T-cell (primary cell): Measurements from ENCODE around the gene HOXB7. TPM values are rescaled to one million over a fixed set of nuclear protein-coding genes. Genes with fewer than 3 reads are reported as not detected.
A peak's percentile ranks its signal among the peaks of the same experiment; 100 is the strongest.

Experiments used
- ATAC-seq, 4 experiments: fragments of 200-7000 bp in 3 of 4; fragments of 150-1000 bp in 1 of 4; cut with Tn5 transposase; replicated peaks in 1 of 4; 1 replicate in 3 of 4; 2 replicates in 1 of 4; pipeline ENCODE4 v1.10.0; 2021; ENCODE audit warnings: moderate library complexity in 3 of 4, mild to moderate bottlenecking in 2 of 4, moderate number of reproducible peaks in 1 of 4
- CTCF ChIA-PET, 2 donors: fragments of 300-600 bp; sonication (Branson Sonifier 250); formaldehyde crosslinking; loops; one replicate each; lab custom pipeline; 2022; ENCODE audit warnings: antibody characterized with exemption in 2 of 2; lab: Charles Lee
- POLR2A ChIA-PET, 2 donors: fragments of 300-600 bp; sonication (Branson Sonifier 250); formaldehyde crosslinking; loops; one replicate each; lab custom pipeline; 2022; ENCODE audit warnings: antibody characterized with exemption in 2 of 2; lab: Charles Lee
- DNase-seq, 35 experiments: peaks; one replicate each; pipeline versions ENCODE4 v3.0.0 to v3.0.0-alpha.2; 2013 to 2023
- H3K27ac ChIP-seq: one replicate; pipeline ENCODE4 v1.5.1; 2013; ENCODE audit warnings: low read length
- H3K27me3 ChIP-seq, 2 experiments: replicated peaks in 1 of 2; 1 replicate in 1 of 2; 2 replicates in 1 of 2; pipeline versions ENCODE4 v1.6.1 to v1.7.0; 2013; ENCODE audit warnings: low read length in 1 of 2, mixed read lengths in 1 of 2; ENCODE audit not compliant: control insufficient read depth in 2 of 2, insufficient read depth in 2 of 2; ENCODE audit errors: extremely low read depth in 1 of 2
- H3K36me3 ChIP-seq, 2 donors: 1 replicate in 1 of 2; 2 replicates in 1 of 2; pipeline versions ENCODE4 v1.6.1 to v1.7.0; 2013; ENCODE audit warnings: low read length in 1 of 2; ENCODE audit not compliant: control insufficient read depth in 2 of 2, insufficient read depth in 1 of 2; ENCODE audit errors: extremely low read depth in 1 of 2
- H3K4me1 ChIP-seq, 2 experiments: 1 replicate in 1 of 2; 2 replicates in 1 of 2; pipeline versions ENCODE4 v1.6.1 to v1.7.0; 2013; ENCODE audit warnings: low read length in 2 of 2, mixed read lengths in 1 of 2; ENCODE audit not compliant: insufficient read depth in 2 of 2, control insufficient read depth in 1 of 2; ENCODE audit errors: extremely low read depth in 1 of 2
- H3K4me3 ChIP-seq, 2 donors: 1 replicate in 1 of 2; 2 replicates in 1 of 2; pipeline versions ENCODE4 v1.5.1 to v1.7.0; 2013; ENCODE audit warnings: mild to moderate bottlenecking in 2 of 2, low read length in 1 of 2, moderate library complexity in 1 of 2; ENCODE audit not compliant: control insufficient read depth in 1 of 2; ENCODE audit errors: extremely low read depth in 1 of 2
- H3K9me3 ChIP-seq: 2 replicates; pipeline ENCODE4 v1.7.0; 2013
- H3K27ac Mint-ChIP-seq, 2 donors: one replicate each; pipeline ENCODE4 v1.8.0; 2020 to 2021; ENCODE audit warnings: mild to moderate bottlenecking in 2 of 2, mixed read lengths in 2 of 2
- H3K27me3 Mint-ChIP-seq, 2 donors: one replicate each; pipeline ENCODE4 v1.8.0; 2021 to 2022; ENCODE audit warnings: mixed read lengths in 2 of 2
- H3K36me3 Mint-ChIP-seq: one replicate; pipeline ENCODE4 v1.8.0; 2021; ENCODE audit warnings: mixed read lengths
- H3K4me1 Mint-ChIP-seq, 3 donors: one replicate each; pipeline ENCODE4 v1.8.0; 2020 to 2022; ENCODE audit warnings: mixed read lengths in 3 of 3, mild to moderate bottlenecking in 1 of 3
- H3K4me3 Mint-ChIP-seq, 3 donors: one replicate each; pipeline ENCODE4 v1.8.0; 2020 to 2022; ENCODE audit warnings: mild to moderate bottlenecking in 3 of 3, mixed read lengths in 3 of 3, moderate library complexity in 3 of 3
- H3K9me3 Mint-ChIP-seq, 3 donors: one replicate each; pipeline ENCODE4 v1.8.0; 2020 to 2022; ENCODE audit warnings: mixed read lengths in 3 of 3
- WGBS: methylation state at CpG from one replicate; pipeline ENCODE4 v1.1.5; 2013; ENCODE audit warnings: missing lambda C conversion rate; ENCODE audit not compliant: insufficient coverage; 5-methylcytosine and 5-hydroxymethylcytosine counted together
- total RNA-seq, 35 experiments: library from RNA in 6 of 35; stranded (reverse) in 6 of 35; fragments of 120-200 nt in 1 of 35; gene quantifications; one replicate each; pipeline versions ENCODE4 v1.2.1 to v1.2.4 and lab custom pipeline; 2013 to 2026

The HOXB7 gene
- total RNA-seq, 5 donors from 2014 or later (not counting 1 experiment from before 2014, with no cell fraction given) = 0.47 to 0.66 (median 0.60) TPM; not detected in 2

DNA sequence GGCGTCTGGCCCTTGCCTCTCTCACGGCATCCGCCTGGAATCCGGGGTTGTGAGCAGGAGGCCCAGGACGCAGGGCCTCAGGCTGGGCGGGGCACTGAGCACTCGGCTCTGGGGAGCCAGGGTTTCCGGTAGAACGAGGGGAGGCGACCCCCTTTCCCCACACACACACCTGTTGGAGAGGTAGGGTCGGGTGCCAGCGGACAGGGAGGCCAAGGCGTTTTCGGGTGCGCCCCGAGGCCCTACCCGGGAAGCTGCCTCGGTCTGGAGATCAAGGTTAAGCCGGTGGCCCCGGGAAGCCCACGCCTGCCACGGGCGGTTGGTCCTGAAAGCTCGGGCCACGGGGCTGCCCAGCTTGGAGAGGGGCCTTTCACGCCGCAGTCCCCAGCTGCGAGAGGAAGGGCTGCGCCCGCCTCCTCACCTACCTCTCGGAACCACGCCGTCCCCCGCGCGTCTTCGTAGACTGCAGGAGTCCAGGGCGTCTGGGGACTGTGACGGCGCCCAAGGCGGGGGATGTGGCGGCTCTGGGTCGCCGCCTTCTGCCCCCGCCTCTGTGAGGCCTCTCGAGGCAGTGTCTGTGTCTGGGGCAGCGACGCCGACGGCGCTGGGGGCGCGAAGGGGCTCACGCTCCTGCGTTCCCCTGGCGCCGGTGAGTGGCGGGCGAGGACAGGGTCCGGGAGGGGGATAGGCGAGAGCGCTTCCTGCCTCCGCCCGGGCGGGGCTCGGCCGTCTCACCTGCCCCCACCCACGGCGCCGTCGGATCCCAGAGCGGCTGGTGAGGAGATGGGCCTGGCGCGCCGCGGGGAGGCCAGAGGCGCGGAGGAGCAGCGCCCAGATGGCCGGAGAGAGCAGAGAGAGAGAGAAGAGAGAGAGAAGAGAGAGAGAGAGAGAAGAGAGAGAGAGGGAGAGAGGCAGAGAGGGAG is 35.6 kb upstream of the HOXB7 start:
- no peak overlapping the region for H3K27ac Mint-ChIP-seq
- peak overlapping the region; percentile 51 to 56 for H3K4me3 ChIP-seq
- H3K36me3 Mint-ChIP-seq = no peaks in the 10 kb centered on the region
- peaks cover 27 to 67% of the 10 kb centered on the region in 2 experiments for H3K27me3 ChIP-seq
- 3% methylated on average over 64 of the region's 80 CpGs for WGBS
- ChIA-PET POLR2A (no interaction called here), CTCF (no interaction called here)
- no peaks in the 10 kb centered on the region for H3K36me3 ChIP-seq
- DNase-seq (peak in 5 of 35 experiments; percentile 14 to 55 (median 24)), ATAC-seq (peak; percentile 68 to 79 (median 73))
- no peaks in the 10 kb centered on the region for H3K9me3 Mint-ChIP-seq
- peaks cover 7 to 37% of the 10 kb centered on the region in 2 experiments for H3K4me1 ChIP-seq
- H3K4me3 Mint-ChIP-seq = peak overlapping the region; percentile 80 to 83 (median 83)
- peaks cover 22 to 32% (median 30%) of the 10 kb centered on the region in 3 donors for H3K4me1 Mint-ChIP-seq
- no peaks in the 10 kb centered on the region for H3K9me3 ChIP-seq
- no peak overlapping the region for H3K27ac ChIP-seq
- H3K27me3 Mint-ChIP-seq = peaks cover 61 to 64% of the 10 kb centered on the region in 2 donors

GRCh38 chr17:48645639-48646182 is 34.9 kb upstream of the HOXB7 start:
- Histone ChIP-seq H3K4me1 (peaks cover 7 to 36% of the 10 kb centered on the region in 2 experiments), H3K27me3 (peaks cover 27 to 72% of the 10 kb centered on the region in 2 experiments), H3K9me3 (no peaks in the 10 kb centered on the region), H3K4me3 (peak overlapping the region in 1 of 2 donors; percentile 56), H3K27ac (no peak overlapping the region), H3K36me3 (no peaks in the 10 kb centered on the region)
- Mint-ChIP-seq H3K9me3 (no peaks in the 10 kb centered on the region), H3K4me3 (peak overlapping the region; percentile 44 to 83 (median 83)), H3K27ac (no peak overlapping the region), H3K36me3 (no peaks in the 10 kb centered on the region), H3K4me1 (peaks cover 26 to 36% (median 33%) of the 10 kb centered on the region in 3 donors), H3K27me3 (peaks cover 67 to 72% of the 10 kb centered on the region in 2 donors)
- ATAC-seq (no peak), DNase-seq (no peak)
- ChIA-PET POLR2A (no interaction called here), CTCF (no interaction called here)
- WGBS = 84% methylated on average over 12 of the region's 14 CpGs

DNA sequence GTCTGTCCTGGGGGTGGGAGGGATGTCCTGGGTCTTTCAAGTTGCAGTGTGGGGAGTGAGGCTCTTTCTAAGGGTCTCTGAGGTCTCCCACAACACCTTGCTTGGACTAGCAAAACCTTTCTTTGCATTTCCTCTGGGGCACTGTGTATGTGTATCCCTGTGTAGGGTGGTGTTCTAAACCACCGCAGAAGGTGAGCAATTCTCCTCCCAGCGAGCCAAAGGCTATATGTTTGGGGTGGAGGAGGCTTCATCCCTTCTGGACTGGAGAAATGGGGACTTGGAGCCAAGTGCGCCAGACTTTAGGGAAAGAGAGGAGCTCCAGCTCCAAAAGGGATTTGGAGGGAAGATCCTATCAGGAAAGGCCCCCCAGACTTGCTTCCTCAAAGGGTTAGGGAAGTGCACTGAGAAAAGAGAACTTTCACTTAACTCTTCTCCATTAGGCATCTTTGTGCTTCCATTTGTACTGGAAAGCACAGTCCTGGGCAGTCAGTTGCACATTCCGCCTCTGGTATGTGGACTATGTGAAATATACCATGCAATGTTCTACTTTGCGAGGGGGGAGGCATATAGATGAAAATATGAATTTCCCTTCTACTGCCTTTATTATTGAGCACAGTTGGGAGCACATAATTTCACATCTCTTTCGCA is 34.2 kb upstream of the HOXB7 start:
- H3K36me3 ChIP-seq = no peaks in the 10 kb centered on the region
- no peak for DNase-seq
- Mint-ChIP-seq H3K27me3 (peaks cover 70 to 73% of the 10 kb centered on the region in 2 donors), H3K4me3 (peak overlapping the region; percentile 44 to 83 (median 83)), H3K36me3 (no peaks in the 10 kb centered on the region), H3K9me3 (no peaks in the 10 kb centered on the region), H3K27ac (no peak overlapping the region), H3K4me1 (peaks cover 26 to 36% (median 33%) of the 10 kb centered on the region in 3 donors)
- POLR2A ChIA-PET = no interaction called here
- H3K27me3 ChIP-seq = peaks cover 27 to 77% of the 10 kb centered on the region in 2 experiments
- H3K27ac ChIP-seq = no peak overlapping the region
- no peaks in the 10 kb centered on the region for H3K9me3 ChIP-seq
- 96% methylated on average over 3 of the region's 6 CpGs for WGBS
- H3K4me3 ChIP-seq = no peak overlapping the region
- no peak for ATAC-seq
- H3K4me1 ChIP-seq = peaks cover 7 to 36% of the 10 kb centered on the region in 2 experiments
- CTCF ChIA-PET = no interaction called here

DNA sequence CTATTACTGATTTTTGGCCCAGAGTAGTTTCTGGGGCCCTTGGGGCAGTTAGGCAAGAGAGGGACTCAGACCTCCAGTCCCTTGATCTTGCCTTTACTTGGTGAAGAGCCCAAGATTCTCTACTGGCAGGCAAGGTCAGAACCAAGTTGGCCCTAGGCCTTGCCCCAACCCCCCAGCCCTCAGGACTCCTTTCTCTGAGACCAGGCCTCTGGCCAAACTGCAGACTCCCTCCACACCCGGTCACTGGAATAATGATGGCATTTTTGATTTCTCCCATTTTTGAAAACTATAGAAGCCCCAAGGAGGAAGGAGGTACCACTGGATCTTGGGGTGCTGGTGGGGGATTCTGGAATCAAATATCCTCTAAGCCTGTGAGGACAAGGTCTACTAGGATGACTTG is 33.3 kb upstream of the HOXB7 start:
- no peak for ATAC-seq

DNA sequence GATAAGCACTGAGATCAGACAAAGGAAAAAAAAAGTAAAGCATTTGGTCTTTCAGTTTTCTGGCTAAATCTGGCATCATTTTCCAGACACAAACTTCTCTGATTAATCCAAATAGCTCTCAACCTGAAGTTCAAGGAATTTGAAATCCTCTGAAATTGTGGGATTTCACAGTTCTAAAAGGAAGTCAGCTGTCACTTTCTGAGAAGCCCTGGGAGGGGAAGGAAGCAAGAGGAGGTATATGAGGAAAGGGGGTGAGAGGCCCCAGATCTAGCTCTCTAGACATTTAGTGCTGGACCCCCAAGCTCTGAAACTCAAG is 32.8 kb upstream of the HOXB7 start:
- DNase-seq (no peak), ATAC-seq (no peak)
- Mint-ChIP-seq H3K9me3 (no peaks in the 10 kb centered on the region), H3K36me3 (no peaks in the 10 kb centered on the region), H3K4me1 (peaks cover 26 to 36% (median 33%) of the 10 kb centered on the region in 3 donors), H3K27me3 (peaks cover 69 to 87% of the 10 kb centered on the region in 2 donors), H3K4me3 (no peak overlapping the region), H3K27ac (no peak overlapping the region)
- CTCF ChIA-PET = no interaction called here
- H3K36me3 ChIP-seq = no peaks in the 10 kb centered on the region
- peaks cover 22 to 81% of the 10 kb centered on the region in 2 experiments for H3K27me3 ChIP-seq
- H3K27ac ChIP-seq = no peak overlapping the region
- no peaks in the 10 kb centered on the region for H3K9me3 ChIP-seq
- no peak overlapping the region for H3K4me3 ChIP-seq
- peaks cover 7 to 36% of the 10 kb centered on the region in 2 experiments for H3K4me1 ChIP-seq
- POLR2A ChIA-PET = no interaction called here

More for the DNA sequence above, 33.3 kb upstream of the HOXB7 start:
- peaks cover 26 to 36% (median 33%) of the 10 kb centered on the region in 3 donors for H3K4me1 Mint-ChIP-seq
- no peaks in the 10 kb centered on the region for H3K36me3 Mint-ChIP-seq
- ChIA-PET POLR2A (no interaction called here), CTCF (interaction anchor here in 1 of 2 donors (0.6 kb wide), 1 partner anchor 8 kb away, joined by 3 read pairs; no protein-coding TSS in a partner anchor)
- Histone ChIP-seq H3K27me3 (peaks cover 21 to 81% of the 10 kb centered on the region in 2 experiments), H3K9me3 (no peaks in the 10 kb centered on the region), H3K4me1 (peaks cover 7 to 36% of the 10 kb centered on the region in 2 experiments), H3K27ac (no peak overlapping the region), H3K4me3 (no peak overlapping the region), H3K36me3 (no peaks in the 10 kb centered on the region)
- peak overlapping the region in 1 of 3 donors; percentile 1 for H3K4me3 Mint-ChIP-seq
- no peaks in the 10 kb centered on the region for H3K9me3 Mint-ChIP-seq
- WGBS = no CpG with 5 or more reads among the region's 1 CpG
- H3K27ac Mint-ChIP-seq = no peak overlapping the region
- H3K27me3 Mint-ChIP-seq = peaks cover 70 to 82% of the 10 kb centered on the region in 2 donors
- DNase-seq = no peak
